RPMI8226 (cell line): ENCODE data around the gene DND1.
"Not testable (repeated sequence)": the region's sequence is repeated elsewhere in the genome, so short reads cannot be mapped to it uniquely, and the experiment has no call there.

ENCODE experiments used
- DNase-seq: peaks from one replicate; pipeline ENCODE4 v3.0.0-alpha.2; 2015

Gene DND1

DNA sequence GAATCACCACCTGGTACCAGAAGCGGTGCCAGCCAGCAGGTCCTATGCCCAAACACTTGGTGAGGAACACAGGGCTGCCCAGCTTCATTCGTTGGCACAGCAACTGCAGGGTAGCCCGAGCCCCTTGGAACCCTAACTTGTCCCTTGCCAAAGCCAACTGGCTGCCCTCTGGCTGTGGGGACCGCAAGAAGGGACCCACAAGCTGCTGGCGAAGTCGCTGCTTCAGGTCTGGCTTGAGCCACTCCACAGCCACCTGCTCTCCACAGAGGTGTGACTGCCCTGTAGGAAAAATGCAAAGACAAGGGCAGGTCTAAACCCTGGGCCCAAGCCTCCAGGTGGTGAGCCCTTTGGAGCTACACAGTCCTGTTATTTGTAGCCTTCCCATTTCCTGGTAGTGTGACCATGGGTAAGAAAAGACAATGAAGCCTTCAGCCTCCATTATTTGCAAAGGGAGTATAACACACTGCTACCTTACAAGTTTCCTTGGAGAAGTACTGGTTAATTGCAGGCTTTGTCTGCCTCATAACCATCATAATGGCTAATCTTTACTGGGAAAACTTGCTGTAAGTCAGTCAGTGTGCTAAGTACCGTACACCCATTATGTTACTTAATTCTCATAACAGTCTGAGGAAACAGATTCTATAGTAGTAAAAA is 1.8 kb downstream of the DND1 start:
- DNase-seq = no peak

DNA sequence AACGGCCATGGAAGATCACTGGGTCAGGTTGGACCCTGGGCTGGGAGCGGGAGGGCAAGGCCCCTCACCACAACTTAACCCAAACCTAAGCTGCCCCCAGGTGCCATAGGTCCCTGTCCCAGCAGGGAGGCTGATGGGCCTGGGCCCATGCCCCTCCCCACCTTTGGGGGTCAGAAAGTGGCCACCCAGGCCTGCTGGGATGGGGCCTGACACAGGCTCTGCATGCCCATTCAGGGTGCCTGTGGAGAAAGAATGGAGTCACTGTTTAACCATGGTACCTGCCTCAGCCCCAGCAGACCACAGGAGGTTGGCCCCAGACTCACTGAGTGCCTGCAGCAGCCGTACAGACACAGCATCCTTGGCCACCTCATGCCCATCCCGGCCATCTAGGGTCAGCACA is 2.3 kb downstream of the DND1 start:
- DNase-seq = not testable (repeated sequence)

DNA sequence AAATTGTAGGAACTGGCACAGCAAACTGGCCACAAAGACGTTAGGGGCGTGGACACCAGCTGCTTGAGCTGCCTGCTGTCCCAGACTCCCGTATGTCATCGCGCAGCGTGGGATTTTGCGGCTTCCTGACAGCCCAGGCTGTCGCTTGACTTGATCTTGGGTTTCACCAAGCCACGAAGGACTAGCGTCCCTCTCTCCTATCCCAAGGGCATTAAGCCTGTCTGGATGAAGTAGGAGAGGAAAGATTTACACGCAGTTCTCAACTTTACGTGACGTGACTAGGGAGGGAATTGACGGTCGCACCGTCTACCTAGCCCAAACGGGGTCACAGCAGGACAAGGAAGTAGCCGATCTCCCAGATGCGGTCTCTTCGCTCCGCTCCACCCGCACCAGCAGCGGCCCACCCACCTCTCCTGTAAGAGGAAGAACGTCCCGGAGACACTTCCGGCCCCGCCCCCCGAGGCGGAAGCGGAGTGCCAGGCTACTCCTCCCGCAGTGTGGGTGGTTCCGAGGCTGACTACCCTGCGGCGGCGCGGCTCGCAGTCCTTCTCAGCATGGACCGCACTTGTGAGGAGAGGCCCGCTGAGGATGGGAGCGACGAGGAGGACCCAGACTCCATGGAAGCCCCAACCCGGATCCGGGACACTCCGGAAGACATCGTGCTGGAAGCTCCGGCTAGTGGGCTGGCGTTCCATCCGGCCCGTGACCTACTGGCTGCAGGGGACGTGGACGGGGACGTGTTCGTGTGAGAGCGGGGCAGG is 8.8 kb downstream of the DND1 start, which contains the start of gene WDR55:
TSS of gene WDR55 (plus strand) at position 546 of the 761 bp plus-strand sequence. CDS start at position 555, 9 bp downstream.
- peak; percentile 97 for DNase-seq

DNA sequence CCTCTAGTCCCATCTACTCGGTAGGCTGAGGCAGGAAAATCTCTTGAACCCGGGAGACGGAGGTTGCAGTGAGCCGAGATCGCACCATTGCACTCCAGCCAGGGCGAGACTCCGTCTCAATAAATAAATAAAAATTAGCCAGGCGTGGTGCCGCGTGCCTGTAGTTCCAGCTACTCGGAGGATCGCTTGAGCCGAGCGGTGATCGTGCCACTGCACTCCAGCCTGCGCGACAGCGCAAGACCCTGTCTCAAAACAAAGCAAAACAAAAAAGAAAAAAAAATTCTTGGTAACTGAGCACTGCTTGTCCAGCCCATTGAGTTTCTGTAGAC is 9.4 kb downstream of the DND1 start:
- no peak for DNase-seq

DNA sequence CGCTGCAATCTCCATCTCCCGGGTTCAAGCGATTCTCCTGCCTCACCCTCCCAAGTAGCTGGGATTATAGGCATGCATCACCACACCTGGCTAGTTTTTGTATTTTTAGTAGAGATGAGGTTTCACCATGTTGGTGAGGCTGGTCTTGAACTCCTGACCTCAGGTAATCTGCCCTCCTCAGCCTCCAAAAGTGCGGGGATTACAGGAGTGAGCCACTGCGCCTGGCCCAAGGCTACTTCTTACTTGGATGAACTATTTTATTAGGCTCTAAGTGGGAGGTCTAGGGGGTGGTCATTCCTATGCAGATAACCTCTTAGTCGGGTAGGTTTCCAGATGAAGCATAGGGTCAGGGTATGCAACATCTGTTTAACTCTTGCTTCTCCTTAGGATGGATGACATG is 13.0 kb downstream of the DND1 start:
- DNase-seq = not testable (repeated sequence)

DNA sequence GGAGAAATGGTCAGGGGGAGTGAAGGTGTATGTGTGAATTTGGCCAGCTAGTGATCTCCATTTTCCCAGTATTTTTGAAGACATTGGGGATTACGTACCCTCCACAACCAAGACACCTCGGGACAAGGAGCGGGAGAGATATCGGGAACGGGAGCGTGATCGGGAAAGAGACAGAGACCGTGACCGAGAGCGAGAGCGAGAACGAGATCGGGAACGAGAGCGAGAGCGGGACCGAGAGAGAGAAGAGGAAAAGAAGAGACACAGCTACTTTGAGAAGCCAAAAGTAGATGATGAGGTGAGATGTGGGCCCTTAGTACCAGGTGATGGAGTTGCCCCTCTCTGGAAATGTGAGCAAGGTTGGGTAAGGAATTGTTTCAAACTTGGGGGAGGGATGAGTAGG is 14.5 kb downstream of the DND1 start:
- no peak for DNase-seq

DNA sequence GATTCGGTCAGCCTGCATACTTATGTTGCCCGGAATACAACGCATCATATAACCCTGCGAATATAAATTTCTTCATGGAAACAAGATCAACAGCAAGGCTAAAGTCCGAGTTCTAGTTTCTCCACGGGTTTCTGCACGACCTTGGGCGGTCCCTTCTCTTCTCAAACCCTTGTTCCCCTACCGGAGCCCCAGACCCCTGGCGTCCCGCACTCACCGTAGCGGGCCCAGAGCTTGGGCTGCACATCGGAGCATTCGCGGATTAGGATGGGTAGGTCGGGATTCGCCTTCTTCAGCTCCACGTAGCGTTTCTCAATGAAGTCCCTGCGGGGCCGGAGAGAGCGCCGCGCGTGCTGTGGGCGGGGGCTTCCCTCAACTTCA is 26.3 kb downstream of the DND1 start:
- DNase-seq = no peak

DNA sequence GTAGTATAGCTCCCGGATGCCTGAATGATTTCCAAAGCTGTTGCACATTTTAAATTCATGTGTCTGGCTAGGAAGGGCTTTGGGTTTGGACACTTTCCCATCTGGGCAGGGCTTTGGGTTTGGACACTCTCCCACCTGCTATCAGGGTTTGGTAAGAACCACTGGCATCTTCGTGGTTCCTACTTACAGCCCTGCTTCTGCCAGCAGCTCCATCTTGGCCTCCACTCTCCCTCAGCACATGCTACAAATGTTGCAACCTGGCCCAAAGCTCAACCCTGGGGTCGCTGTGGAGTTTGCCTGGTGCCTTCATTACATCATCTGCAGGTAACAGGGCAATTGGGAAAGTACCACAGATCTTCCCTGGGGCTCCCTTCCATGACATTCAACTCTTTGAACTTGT is 30.7 kb downstream of the DND1 start:
- no peak for DNase-seq

DNA sequence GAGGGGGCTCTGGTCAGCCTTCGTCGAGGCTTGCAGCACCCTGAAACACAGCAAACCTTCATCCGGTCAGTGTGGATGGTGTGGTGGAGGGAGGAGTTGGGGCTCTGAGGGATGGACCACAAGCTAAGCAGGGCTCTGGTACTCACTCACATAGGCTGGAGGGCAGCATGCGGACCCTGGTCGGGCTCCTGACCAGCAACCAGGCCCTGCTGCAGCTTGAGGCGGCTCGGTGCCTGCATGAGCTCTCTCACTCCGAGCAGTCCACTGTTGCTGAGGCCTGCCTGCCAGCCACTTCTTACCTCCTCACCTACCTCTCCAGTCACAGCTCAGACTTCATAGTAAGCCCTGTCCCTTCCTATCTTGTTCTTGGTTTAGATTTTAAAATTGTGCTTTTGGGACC is 31.7 kb downstream of the DND1 start:
- DNase-seq = no peak

DNA sequence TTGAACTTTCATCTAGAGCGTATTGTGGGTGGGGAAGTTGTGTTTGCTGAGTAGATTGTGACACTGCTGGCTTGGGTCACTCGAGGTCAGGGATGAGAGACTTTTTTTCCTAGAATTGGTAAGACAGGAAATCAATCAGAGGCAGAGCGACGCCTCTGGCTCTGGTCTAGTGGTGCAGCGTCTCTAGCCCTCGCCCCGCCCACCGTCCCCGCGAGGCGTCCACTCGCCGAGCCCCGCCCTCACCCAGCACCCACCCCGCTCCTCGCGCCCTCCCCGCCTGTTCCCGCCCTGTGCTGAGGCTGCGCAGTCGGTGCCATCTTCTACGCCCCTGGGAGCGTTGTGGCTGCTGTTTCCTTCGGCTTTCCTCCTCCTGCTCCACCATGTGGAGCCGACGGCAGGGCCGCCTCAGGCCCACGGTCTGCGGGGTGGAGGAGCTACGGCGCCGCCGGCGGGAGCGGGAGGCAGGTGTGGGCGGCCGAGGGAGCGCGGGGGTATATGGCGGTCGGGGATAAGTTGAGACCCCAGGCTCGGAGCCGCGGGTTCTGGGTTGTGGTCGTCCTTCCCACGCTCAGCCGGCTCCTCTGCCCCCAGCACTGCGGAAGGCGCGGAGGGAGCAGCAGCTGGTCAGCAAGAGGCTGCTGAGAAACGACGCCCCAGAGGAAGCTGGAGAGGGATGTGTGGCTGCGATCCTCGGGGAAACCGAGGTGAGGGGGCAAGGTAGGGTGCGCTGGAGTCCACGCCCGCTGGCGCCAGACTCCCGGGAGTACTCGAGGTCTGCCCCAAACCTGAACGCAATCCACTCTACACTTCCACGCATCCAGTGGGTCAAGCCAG is 34.0 kb downstream of the DND1 start, which contains the start of gene TMCO6:
TSS of gene TMCO6 (plus strand) at position 304 of the 834 bp plus-strand sequence. CDS start at position 381, 77 bp downstream.
- peak; percentile 98 for DNase-seq

DNA sequence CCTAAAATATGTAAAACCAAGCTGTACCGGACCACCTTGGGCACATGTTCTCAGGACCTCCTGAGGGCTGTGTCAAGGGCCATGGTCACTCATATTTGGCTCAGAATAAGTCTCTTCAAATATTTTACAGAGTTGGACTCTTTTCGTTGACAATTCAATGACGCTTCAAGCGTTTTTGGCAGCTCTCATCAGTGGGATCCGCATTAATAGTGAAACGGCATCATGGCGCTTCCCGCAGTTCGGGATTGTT is 34.6 kb downstream of the DND1 start:
- not testable (repeated sequence) for DNase-seq

DNA sequence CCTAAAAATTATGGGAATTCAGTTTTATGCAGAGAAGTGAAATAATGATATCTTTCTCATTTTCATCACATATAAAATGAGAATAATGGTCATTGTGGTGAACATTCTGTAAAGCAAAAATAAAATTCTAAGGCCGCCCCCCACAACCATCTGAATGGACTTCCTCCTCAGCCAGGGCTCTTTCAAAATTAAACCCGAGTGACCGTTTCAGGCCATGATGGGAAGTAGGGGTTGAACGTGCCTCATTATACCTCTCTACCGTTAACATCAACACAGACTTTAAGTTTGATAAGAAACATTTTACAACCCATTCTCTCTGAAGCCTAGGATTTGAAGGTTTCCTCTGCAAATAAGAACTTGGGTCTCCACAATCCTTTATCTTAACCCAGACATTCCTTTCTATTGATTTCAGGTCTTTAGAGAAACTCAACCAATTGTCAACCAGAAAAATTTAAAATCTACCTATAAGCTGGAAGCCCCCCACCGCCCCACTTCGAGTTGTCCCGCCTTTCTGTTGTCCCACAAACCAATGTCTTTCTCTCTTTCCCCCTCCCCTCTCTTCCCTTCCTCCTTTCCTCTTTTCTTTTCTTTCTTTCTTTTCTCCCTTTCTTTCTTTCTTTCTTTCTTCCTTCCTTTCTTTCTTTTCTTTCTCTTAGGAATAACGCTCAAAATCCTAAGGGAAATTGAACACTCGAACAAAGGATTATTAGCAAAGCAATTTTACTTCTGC is 35.8 kb downstream of the DND1 start:
- no peak for DNase-seq

DNA sequence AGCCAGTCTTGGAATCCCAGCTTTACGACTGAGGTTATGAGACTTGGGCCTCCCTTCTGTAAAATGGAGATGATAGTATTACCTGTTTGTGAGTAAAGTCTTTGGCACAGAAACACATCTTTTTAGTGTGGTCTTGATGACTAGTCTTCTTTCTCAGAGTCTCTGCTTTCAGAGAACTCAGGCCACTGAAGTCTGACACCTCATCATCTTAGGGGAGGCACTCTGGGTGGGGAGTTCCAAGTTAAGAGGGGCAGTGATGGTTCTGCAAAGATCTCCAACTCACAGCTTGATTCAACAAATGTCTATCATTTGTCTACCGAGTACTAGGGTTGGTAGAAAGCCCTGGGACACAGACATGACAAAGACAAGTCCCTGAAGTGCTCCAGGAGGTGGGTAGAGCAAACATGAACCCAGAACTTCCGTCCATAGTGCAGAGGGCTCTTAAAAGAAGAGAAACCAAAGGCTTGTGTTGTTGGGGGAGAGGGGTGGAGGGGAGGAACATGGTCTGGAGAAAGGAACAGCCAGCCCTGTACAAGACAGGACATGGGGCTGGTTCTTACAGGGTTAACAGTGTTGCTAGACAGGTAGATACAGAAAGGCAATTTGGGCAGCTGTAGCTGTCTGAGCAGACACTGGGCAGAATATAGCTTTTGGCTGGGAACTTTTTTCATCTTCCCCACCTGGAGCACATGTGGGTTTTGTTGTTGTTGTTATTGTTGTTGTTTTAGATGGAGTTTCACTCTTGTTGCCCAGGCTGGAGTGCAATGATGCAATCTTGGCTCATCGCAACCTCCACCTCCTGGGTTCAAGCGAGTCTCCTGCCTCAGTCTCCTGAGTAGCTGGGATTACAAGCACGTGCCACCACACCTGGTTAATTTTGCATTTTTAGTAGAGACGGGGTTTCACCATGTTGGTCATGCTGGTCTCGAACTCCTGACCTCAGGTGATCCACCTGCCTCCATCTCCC is 37.8 kb downstream of the DND1 start:
- no peak for DNase-seq

DNA sequence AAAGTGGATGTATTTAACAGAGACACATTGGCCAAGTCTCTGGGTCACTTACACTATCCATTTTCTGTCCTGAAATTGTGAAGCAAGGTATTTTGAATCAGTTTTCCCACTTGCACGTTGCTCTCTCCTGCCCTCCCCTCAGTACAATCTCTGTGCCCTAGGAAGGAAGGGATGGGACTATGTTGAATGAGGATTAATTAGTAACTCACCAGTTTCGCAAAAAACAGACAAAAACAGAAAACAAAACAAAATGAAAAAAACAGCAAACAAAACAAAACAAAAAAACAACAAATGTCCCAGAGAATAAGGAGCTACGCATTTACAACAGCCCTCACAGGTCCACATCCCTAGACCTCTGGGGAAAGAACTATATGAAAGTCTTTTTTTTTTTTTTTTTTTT is 39.3 kb downstream of the DND1 start:
- no peak for DNase-seq

DNA sequence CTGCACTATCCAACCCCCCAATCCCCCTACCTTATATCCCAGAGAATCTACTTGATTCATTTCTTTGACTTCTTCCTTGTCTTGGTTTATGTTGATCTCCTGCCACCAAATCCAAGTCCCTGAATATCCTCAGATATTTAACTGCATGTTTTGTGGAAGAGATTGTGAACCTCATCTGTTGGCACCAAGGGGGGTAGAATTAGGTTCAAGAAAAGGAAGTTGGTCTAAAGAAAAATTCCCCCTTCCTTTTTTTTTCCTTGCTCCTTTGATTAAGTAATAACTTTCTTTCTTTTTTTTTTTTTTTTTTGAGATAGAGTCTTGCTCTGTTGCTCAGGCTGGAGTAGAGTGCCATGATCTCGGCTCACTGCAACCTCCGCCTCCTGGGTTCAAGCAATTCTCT is 39.9 kb downstream of the DND1 start:
- no peak for DNase-seq

DNA sequence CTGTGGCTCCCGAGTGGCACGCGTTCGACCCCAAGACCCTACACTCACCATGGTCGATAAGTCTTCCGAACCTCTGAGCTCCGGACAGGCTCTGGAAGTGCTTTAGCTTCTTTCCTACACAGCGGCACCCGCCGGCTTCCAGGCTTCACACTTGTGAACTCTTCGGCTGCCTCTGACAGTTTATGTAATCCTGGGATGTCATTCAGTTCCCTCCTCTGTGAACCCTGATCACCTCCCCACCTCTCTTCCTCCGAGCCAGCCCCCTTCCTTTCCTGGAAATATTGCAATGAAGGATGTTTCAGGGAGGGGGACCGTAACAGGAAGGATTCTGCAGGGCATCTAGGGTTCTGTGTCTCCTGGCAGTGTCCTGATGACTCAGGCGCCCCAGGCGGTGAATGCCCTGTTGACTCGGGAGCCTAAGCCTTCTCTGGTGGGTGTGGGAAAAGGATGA is 40.3 kb downstream of the DND1 start, which contains the start of gene CD14:
TSS of gene CD14 (minus strand) at position 155 of the 451 bp plus-strand sequence. CDS start at position 51, 104 bp downstream.
- DNase-seq = peak; percentile 47

DNA sequence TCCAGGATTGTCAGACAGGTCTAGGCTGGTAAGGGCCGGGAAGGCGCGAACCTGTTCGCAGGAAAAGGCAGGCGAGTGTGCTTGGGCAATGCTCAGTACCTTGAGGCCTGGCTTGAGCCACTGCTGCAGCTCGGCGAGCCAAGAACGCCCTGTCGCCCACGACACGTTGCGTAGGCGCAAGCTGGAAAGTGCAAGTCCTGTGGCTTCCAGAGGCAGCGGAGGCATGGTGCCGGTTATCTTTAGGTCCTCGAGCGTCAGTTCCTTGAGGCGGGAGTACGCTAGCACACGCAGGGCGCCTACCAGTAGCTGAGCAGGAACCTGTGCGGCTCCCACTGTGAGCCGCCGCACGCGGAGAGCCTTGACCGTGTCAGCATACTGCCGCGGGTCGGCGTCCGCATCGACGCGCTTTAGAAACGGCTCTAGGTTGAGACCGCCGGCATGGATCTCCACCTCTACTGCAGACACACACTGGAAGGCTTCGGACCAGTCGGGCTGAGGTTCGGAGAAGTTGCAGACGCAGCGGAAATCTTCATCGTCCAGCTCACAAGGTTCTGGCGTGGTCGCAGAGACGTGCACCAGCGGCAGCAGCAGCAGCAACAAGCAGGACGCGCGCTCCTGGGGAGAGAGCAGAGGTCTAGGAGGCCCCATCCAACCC is 40.9 kb downstream of the DND1 start:
- DNase-seq = peak; percentile 62

DNA sequence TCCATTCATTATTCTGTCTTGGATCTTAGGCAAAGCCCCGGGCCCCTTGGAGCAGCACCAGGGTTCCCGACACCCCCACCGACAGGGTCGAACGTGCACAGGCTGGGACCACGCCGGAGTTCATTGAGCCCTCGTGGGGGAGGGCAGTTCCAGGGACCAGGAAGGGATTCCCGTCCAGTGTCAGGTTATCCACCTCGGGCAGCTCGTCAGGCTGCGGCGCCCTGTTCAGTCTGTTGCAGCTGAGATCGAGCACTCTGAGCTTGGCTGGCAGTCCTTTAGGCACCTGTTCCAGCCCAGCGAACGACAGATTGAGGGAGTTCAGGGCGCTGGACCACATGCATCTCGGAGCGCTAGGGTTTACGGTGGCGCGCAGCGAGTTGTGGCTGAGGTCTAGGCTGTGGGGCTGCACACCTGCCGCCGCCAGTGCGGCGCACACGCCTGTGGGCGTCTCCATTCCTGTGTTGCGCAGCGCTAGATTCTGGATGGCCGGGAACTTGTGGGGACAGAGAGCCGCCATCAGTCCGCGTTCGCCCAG is 41.5 kb downstream of the DND1 start:
- peak; percentile 42 for DNase-seq

DNA sequence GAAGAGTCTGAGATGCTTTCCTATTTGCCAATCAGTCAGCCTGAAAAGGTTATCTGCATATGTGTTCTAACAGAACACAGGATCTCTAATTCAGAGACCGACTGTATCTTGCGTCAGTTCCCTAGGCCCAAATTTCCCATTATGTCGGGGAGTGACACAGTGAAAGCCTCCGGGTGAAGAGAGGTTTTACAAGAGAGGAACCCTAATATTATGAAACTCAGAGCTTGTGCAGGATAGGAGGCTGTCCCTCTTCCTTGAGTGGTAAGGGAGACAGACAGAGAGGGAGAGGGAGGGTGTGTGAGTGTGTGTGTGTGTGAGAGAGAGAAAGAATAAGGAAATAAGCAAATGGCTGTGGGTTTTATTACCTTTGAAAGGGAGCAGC is 42.3 kb downstream of the DND1 start:
- no peak for DNase-seq

DNA sequence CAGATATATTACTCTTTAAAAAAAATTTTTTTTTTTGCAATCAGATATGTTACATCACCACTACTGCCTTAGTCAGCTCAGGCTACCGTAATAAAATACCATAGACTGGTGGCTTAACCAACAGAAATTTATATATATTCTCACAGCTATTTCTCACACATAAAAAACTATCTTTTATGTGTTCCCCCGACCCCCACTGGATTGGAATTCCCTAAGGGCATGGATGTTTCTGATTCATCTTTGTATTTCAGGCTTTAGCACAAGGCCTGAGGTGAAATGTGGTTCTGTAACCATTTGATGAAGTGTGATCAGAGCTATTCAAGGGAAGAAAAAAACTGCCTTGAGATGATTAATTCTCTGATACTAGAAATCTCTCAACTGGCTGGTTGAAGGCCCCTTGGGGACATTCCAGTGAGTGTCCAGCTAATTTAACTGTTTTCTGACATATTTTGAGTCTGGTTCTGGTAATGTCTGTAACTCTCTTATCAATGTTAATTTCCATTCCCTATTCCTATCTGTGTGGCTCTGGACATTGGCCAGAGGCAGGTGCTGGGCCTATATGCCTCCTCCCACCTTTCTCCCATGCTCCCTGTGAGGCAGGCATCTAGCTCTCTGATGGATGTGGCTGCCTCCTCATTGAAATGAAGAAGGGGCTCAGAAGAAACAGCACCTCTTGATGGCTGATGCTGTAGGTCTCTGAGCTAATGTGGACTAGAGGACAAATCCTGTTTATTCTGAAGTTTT is 42.9 kb downstream of the DND1 start:
- DNase-seq = no peak
